ENCODE data around the gene ZNF568.

Gene ZNF568

DNA sequence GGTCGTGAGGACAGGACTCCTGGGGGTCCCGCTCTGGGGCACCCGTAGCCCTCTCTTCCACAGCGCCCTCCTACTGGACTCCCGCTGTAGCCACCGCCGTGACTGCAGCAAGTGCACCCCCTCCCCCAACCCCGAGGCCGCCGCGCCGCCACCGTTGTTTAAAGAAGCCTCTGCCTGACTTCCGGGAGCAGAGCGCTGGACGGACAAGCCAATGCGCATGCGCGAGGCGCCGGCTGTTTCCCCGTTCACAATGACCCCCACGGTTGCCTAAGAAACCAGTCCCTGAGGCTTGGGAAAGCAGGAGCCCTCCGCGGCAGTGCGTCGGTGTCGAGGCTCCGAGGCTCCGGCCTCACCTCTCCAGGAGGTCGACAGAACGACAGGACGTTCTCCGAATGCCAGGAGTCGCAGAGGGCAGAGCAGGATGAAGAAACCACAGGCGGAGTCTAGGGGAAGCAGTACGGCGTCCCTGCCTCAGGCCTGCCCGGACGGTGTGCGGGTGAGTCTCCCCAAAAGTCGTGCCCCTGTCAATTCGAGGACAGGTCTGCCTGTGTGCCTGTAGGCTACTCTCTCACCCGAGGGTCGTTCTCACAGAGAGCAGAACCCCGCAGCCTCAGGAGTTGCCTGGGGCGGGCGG is 91.6 kb downstream of the ZNF568 start:
- no peak for ATAC-seq

DNA sequence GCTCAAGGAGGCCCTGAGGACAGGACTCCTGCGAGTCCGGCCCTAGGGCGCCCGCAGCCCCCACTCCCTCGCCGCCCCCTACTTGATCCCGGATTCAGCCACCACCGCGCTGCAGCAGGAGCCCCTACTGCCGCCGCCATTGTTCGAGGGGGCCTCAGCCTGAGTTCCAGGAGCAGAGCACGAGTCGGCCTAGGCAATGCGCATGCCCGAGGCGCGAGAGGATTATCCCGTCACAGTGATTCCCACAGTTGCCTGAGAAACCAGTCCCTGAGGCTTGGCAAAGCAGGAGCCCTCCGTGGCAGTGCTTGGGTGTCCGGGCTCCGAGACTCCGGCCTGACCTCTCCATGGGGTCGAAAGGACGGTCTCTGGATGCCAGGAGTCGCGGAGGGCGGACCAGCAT is 93.7 kb downstream of the ZNF568 start:
- no peak for ATAC-seq

DNA sequence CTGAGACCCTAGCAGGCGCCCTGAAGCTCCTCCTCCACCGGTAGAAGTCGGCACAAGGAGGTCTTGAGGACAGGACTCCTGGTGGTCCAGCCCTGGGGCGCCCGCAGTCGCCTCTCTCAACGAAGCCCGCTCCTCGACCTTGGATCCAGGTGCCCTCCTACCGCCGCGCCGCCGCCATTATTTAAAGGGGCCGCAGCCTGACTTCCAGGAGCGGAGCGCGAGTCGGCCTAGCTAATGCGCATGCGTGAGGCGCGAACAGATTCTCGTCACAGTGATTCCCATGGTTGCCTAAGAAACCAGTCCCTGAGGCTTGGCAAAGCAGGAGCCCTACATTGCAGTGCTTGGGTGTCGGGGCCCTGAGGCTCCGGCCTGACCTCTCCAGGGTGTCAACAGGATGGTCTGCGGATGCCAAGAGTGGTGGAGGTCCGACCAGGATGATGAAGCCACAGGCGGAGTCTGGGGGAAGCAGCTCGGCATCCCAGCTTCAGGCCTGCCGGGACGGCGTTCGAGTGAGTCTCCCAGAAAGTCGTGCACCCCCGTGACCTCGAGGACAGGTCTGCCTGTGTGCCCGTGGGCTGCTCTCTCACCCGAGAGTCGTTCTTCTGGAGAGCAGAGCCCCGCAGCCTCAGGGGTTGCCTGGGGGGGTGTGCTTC is 96.1 kb downstream of the ZNF568 start:
- no peak for ATAC-seq

DNA sequence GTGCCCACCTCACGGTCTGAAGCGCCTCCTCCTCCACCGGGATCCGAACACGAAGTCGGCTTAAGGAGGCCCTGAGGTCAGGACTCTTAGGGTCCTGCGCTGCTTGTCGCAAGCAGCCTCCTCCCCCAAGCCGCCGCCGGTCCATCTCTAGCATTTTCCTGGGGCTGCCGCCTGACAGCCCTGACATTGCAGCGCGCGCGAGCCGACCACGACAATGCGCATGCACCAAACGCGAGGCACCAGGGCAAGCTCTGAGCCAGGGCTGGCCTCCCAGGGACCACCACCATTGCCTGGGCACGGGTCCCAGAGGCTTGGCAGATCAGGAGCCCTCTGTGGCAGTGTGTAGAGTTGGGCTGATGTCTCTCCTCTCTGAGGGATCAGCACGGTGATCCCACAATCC is 98.3 kb downstream of the ZNF568 start:
- ATAC-seq, result no peak

DNA sequence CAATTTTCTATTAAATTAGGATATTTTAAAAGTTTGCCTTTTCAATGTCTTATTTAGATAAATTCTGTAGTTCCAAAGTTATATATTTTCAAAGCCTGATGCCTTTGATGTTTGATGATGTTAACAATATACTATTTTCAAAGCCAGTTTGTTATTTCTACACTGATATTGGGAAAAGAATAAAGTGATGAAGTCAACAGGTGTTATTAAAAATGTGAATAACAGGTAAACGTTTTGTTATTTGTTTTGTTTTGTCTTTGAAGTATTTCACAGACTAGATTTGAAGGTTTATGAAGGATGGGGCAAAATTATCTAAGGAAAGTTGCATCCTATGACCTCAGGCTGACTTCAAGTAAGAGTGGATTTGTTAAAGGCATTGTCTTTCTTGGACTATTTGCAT is 129.0 kb downstream of the ZNF568 start:
- no peak for ATAC-seq

Data from activated CD4-positive, CD25-positive, alpha-beta regulatory T cell treated with anti-CD3 and anti-CD28 coated beads, Interleukin-2, amount 50 U/mL, for 24 hours (primary cell).